GM19452 (cell line): ENCODE data around the gene ATP6V0D1.
"Not testable (repeated sequence)": the region's sequence is repeated elsewhere in the genome, so short reads cannot be mapped to it uniquely, and the experiment has no call there.

Experiments
- ATAC-seq: cut with Tn5 transposase; IDR thresholded peaks from one replicate; pipeline ENCODE4 v1.9.1; 2021; ENCODE audit not compliant: unreplicated experiment

ATP6V0D1 gene

DNA sequence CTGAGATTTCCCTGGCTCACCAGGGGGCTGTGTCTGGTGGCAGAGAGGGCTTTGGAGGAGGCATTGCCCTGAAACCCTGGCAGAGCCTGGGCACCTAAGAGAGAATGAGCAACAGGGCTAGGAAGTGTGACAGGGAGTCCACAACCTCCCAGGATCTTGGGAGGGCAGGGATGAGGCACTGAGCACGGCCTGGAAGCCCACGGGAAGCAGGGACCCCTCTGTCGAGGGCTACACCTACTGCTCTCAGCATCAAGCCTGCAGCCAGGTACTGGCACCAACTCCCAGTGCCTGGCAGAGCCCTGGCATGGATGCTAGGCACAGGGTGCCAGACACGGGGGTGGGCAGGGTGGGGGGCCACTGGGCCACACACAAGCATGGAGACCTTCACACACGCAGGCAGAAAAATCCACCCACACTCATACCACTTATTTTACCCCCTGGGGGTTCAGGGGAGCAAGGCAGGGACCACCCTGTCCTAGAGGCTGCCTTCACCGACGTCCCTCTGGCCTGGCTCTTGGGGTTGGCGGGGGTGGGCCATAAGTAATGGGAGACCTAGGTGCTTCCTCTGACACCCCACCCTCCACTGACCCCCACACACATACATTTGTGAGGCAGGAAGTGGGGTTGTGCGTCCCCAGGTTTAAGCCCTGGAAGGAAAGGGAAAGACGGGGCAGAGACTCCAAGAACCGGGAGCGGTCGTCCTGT, 51.0 kb downstream of the ATP6V0D1 start:
- ATAC-seq = no peak

DNA sequence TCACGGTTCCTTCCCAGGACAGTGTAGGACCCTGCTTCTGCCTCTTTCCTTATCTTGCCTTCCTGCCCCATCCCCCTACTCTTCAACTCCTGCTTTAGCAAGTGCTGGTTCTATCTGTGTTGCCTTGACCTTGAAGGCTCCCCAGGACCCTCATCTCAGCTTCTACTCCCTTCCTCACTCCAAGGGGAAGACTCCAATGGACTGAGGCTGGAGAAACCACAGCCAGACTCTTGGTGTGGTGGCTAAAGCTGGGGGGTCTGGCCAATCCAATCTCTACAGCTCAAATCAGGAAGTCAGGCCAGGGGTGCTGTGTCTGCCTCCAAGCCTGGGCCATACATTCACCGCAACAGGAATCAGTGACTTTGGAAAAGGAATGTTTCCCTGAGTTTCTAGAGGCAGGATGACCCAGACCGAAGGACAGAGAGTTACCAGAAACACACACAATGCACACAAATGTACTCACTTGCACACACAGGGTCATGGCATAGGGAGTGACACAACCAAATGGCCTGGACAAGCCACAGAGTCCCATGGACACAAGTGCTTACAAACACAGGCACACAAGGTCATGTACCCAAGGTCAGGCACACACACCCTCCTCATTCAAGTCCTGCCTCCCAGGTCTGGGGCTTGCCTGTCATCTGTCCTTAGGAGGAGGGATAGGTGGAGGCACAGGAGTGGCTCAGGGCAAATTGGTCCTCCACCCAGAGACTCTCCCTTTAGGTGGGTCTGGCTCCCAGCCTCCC, 51.7 kb downstream of the ATP6V0D1 start:
- no peak for ATAC-seq

DNA sequence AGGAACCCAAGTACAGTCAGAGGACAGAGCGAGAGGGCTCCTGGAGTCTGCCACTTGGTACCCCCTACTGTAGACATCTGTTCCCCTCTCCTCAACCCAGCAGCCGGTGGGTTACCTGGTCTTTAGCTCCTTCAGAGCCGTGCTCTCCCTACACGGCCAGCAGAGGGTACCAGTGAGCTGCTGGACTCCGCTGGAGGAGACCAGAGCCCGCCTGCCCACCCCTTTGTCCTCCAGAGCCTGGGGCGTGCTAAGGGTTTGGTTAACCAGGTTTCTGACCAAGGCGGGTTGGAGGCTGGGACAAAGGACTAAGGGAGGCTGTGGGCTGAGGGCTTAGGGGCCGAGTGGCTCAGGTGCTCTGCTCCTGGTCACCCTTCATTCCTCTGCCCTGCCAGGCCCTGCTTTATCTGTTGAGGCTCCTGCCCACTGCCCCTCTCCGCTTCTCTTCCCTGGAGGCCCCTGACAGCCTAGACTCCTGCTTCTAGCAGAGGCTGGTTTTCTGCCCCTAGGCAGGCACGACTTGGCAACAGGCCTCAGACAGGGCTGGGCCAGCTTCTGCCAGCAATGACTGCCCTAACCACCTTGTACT, 52.7 kb downstream of the ATP6V0D1 start:
- no peak for ATAC-seq

DNA sequence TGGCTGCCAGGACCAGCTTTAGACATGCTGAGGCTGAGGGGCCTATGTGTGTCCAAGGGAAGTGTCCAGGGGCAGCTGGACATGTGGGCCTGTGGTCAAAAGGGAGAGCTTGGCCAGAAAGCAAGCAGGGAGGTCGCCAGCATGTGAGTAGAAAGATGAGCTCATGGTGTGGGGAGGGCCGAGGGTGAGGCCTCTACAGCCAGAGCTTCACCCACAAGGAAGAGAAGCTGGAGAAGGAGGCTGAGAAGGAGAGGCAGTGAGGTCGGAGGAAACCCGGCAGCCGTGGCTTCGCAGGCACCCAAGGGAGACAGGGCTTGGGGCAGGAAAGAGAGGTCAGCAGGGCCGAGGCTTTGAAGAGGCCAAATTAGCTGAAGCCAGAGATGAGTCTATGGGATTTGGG, 54.0 kb downstream of the ATP6V0D1 start:
- no peak for ATAC-seq

DNA sequence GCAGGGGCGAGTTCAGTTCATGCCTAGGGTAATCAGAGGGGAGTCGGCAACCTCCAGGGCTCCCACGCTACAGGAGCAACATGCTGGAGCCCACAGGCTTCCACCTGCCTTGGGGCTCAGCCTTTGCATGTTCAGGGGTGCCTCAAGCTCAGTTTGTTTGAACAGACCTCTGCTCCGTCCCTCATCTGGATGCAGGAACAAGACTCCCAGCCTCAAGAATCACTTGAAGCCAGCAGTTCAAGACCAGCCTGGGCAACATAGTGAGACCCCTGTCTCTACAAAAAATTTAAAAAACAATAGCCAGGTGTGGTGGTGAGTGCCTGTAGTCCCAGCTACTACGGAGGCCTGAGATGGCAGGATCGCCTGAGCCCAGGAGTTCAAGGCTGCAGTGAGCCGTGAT, 54.9 kb downstream of the ATP6V0D1 start:
- ATAC-seq = no peak

DNA sequence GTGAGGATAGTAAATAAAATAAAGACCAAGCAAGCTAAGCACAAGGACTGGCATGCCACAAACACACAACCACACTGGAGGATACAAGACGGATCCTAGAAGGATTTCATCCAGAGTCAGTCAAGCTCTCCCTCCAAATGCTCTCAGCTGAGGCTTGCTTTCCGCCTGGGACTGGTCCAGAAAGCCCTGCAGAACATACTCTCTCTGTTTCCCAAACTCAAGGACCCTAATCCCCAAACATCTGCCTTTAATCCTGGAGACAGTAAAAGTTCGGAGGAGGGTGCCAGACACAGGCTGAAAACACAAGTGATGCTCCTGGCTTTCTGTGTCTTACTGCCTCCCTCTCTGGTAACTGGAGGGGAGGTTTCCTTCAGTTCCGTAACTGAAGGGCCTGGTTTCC, 55.4 kb downstream of the ATP6V0D1 start:
- no peak for ATAC-seq

DNA sequence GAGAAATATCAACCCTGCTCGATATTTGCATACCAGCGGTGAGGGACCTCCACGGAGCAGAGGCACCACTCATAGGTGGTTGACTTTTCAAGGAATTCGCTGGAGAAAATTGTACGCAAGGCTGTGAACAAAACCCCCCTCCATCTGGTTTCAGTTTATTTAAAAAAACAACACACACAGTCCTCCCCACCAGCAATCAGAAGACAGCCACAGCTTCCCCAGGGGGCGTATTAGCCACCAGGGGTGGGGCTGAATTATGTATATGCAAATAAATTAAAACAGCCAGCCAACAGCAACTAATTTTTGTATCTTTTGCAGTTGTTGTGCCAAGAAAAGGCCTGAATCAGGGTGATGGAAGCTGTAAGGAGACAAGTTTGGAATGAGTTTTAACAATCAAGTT, 55.9 kb downstream of the ATP6V0D1 start:
- ATAC-seq = no peak

DNA sequence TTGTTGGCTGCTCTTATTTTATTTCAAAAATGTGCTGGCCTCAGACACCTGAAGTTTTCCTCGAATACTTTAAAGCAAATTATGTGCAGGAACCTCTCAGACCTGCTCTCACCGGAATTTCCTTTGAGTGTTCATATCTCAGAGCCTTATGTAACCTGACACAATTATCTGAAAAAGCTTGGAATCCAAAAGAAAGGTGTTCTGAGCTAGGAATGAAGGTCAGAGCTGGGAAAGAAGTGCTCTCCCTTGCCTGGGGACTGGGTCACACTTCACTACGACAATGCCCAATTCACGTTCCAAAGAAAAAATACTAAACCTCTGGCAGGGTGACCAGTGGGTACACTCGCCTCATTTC, 56.7 kb downstream of the ATP6V0D1 start:
- no peak for ATAC-seq

DNA sequence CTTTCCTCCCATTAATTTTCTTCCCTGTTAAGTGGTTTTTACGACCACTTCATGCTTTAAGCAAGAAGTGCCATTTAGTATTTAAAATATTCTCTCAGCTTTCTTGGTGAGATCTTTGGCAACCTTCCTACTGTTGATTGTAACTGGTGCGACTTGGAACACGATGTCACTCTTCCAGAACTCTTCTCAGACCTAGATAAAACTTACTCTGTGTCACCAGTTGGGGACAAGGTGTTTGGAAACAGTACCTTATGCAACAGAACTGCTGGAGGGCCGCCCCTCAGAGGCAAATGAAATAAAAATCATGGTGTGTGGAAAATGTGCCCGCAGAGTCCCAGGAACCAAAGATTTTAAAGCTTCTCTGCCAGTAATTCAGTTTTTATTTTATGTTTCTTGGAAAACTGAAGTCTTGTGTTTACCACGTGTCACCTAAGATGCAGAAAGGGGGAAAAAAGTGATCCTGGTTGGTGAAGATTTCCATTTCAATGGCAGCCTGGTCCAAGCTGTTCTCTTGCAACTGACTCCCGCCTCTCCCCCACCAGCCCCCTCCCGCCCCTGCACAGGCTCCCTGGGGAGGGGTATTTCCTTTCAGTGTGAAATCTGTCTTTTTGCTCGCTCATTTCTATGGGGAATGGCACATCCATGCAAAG, 57.2 kb downstream of the ATP6V0D1 start:
- no peak for ATAC-seq

DNA sequence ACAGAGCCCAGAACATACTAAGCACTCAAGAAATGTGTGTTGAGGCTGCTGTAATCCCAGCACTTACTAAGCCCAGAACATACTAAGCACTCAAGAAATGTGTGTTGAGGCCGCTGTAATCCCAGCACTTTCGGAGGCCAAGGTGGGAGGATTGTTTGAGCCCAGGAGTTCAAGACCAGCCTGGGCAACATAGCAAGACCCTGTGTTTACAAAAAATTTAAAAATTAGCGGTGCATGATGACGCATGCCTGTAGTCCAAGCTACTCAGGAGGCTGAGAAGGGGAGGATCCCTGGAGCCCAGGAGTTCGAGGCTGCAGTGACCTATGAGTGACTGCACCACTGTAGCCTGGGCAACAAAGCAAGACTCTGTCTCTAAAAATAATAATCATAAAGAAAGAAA, 57.9 kb downstream of the ATP6V0D1 start:
- no peak for ATAC-seq

DNA sequence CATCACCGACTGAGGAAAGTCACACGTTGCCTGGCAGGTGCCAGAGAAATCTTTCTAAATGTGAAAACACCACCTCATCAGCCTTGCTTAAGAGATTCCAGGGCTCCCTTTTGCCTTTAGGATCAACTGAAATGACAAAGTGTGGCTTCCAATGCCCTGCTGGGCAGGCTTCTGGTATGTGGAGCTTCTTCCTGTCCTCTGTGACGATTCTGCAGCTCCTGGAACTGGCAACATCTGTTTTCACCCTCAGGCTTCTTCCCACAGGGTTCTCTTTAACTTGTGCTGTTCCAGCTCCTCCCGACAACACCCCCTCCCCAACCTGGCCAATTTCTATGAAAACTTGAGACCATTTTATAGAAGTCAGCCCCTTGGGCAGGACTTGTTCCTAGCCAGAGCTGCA, 59.9 kb downstream of the ATP6V0D1 start:
- no peak for ATAC-seq

DNA sequence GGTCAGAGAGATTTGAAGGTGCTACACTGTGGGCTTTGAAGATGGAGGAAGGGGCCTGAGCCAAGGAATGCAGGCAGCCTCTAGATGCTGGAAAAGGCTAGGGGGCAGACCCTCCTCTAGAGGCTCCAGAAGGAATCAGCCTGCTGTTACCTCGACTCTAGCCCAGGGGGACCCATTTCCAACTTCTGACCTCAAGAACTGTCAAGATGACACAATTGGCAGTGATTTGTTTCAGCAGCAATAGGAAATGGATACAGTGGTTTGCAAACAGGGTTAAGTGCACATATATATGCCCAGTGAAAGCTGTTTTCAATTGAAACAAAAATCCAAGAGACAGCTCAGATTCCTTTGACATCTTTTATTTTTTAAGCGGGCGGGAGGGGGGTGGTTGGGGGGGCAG, 61.0 kb downstream of the ATP6V0D1 start:
- no peak for ATAC-seq

DNA sequence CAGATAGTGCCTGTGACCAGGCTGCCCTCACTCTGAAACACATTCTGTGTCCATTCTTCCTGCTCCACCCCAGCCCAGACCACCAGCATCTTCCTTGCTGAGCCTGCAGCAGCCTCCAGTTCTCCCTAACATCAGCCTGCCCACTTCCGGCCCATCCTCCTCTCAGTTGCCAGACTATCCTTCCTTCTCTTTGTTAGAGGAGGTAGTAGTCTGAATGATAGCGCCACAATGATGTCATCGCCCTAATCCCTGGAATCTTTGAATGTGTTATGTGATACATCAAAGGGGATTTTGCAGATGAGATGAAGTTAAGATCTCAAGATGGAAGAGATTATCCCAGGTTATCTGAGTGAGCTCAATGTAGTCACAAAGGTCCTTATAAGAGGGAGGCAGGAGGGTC, 61.5 kb downstream of the ATP6V0D1 start:
- ATAC-seq = no peak

DNA sequence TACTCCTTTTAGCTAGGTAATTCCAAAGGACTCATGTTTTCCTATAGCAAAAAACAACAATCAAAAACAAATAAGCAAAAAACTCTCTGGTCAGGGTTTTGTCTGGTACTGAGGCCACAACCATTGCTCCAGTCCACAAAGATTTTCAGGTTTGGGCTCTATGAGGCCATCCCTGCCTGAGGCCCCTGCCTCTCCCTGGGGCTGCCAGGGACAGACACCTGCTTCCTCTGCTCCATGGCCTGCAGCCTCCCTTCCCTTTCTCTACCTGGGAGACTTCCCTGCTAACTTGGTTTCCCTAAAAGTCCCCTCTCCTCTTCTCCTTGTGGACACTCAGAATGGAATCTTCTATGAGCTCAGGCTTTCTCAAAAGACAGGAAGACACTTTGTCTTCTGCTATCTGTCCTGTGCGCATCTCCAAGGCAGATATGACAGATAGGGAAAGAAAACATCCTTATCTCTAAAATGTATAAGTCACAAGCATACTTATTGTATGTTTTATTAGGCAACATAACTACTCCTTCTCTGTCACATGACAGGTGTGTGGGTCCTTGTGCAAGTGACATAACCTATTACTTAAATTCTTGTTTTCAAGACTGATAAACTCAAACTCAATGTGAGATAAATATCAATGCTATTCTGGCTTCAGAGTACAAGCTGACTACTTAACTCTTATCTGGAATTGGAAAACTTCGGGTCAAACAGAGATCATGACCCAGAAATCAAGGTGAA, 63.5 kb downstream of the ATP6V0D1 start:
- ATAC-seq = no peak

DNA sequence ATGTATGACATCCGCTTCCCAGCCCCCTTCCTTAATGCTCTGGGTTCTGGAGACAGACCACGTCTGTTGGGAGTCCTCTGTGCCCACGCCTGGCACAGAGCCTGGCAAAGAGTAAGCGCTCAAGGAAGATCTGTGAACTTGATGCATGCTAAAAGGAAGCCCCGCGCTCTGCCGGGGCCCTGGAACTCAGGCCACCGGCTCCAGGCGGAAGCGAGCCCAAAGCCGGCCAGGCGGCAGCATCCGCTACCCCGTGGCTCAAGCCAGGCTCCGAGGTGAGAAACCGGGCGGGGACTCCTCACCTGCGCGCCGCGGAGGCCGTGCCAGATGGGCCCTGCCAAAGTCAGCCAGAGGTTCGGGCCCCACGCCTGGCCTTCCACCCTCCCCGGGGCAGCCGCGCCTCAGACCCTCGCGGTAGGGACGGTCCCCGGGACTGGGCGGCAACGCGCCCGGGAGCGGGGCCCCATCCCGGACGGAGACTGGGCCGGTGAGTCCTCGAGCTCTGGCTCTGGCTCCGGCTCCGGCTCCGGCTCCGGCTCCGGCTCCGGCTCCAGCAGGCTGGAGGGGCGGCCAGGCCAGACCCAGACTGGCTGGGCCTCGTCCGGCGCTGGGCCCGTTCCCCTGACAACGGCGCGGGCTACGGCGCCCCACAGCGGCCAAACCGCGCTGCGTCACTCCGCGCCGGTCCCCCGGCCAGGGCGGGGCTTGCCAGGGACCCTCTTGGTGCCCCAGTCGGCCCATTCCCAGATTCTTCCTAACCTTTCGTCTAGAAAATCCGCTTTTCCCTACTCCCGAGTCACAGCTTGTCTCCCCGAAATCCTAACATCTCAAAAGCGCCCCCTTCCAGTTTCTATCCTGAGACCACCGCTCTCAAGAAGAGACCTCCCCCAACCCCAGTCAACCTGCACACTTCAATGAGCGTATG, 64.8 kb downstream of the ATP6V0D1 start, which contains the start of gene ZDHHC1:
Gene ZDHHC1 (minus strand): TSS at position 606 of the 922 bp plus-strand sequence. CDS start 8,702 bp downstream, outside the sequence.
- ATAC-seq = peak; percentile 60

DNA sequence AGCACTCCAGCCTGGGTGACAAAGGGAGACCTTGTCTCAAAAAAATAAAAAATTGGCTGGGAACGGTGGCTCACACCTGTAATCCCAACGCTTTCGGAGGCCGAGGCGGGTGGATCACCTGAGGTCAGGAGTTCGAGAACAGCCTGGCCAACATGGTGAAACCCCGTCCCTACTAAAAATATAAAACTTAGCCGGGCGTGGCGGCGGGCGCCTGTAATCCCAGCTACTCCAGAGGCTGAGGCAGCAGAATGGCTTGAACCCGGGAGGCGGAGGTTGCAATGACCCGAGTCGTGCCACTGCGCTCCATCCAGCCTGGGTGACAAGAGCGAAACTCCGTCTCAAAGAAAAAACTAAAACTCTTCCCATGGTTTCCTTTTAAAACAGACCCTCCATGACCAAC, 65.5 kb downstream of the ATP6V0D1 start:
- ATAC-seq = not testable (repeated sequence)

DNA sequence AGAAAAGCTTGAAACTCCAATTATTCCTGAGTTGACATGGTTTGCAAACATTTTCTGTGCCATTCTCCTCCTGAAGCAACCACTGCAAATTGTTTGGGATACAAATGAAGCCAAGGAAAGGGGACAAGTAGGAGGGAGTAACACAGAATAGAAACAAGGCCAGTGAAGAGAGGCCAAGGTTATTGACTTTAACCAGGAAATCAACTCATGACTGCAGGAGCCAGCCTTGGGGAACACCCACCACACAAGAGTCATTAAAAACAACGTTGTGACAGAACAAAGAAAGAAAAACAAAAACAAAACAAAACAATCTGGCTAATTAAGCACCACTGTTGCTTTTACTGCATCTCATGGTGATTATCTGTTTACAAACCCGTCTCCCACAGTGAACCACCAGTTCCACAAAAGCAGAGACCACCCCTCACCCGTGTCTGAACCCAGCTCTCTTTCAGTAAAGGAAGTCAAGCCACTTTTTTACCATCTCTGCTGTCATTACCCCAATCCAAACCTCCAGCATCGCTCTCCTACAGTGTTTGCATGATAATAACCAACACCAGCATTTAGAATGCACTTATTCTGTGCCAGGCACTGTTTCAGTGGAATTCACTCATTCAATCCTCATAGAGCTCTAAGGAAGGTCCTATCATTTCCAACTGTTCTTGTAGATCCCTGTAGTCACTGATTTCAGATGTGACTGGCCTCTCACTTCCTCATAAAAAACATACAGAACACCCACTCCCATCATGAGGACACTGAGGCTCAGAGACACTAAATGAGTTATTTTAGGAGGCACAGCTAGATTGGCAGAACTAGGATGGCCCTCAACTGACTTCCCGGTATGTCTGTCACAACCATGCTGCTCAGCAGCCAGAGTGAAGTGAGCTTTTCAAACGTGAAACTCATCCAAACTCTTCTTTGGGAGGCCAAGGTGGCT, 66.7 kb downstream of the ATP6V0D1 start:
- ATAC-seq = no peak

DNA sequence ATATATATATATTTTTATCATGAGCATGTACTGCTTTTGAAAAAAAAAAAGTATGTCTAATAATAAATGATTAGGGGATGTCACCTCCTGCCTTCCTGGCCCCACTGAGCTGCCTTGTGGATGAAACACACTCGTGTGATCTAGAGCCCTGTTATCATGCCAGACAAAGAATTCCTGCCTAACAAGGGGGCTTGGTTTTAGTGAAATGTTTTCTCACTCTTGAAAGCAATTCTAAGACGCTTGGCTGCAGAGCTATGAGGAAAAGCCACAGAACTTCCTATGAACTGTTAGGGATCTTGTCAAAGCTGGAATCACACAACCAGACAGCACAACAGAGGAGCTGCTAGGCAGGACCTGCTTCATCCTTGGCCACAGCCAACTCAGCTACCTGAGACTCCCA, 68.7 kb downstream of the ATP6V0D1 start:
- ATAC-seq = no peak

DNA sequence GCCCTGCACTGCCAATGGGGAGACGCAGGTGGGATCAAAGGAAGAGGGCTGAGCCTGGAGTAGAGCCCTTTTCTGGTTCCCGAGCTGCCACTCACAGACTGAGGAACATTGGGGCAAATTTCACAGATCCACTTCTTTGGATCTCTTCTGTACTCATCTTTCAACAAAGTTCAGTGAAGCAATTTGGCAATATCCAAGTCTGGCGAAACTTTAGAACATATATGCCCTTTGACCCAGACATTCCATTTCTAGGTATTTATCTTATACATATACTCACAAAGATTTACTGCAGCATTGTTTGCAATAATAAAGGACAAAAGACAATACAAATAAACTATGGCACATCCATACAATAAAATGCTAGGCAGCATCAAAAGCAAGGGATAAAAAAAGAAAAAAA, 69.6 kb downstream of the ATP6V0D1 start:
- no peak for ATAC-seq
